GM19452 (cell line): ENCODE measurements around the gene ESPN.

Experiments
- ATAC-seq: cut with Tn5 transposase; IDR thresholded peaks from one replicate; pipeline ENCODE4 v1.9.1; 2021; ENCODE audit not compliant: unreplicated experiment

Gene ESPN

GRCh38 chr1:6495540-6496364 lies 71.2 kb downstream of the ESPN start:
- ATAC-seq = no peak

- ATAC-seq = no peak
Measured at GRCh38 chr1:6496365-6496721, 71.8 kb downstream of the ESPN start.

GRCh38 chr1:6496890-6497214 lies 72.3 kb downstream of the ESPN start:
- no peak for ATAC-seq

GRCh38 chr1:6497215-6497866 lies 72.8 kb downstream of the ESPN start:
- ATAC-seq = no peak

- no peak for ATAC-seq
Measured at GRCh38 chr1:6497867-6498575, 73.4 kb downstream of the ESPN start.

- ATAC-seq = no peak
Measured at GRCh38 chr1:6498576-6499111, 74.1 kb downstream of the ESPN start.

- ATAC-seq = no peak
Measured at GRCh38 chr1:6499296-6499695, 74.7 kb downstream of the ESPN start.

GRCh38 chr1:6500544-6501278 lies 76.1 kb downstream of the ESPN start:
- ATAC-seq = no peak

- no peak for ATAC-seq
Measured at GRCh38 chr1:6501279-6501813, 76.8 kb downstream of the ESPN start.

GRCh38 chr1:6502000-6502891 lies 77.7 kb downstream of the ESPN start:
- no peak for ATAC-seq

- ATAC-seq = no peak
Measured at GRCh38 chr1:6503884-6504602, 79.5 kb downstream of the ESPN start.

GRCh38 chr1:6504887-6505286 lies 80.3 kb downstream of the ESPN start:
- no peak for ATAC-seq

- no peak for ATAC-seq
Measured at GRCh38 chr1:6505367-6506209, 81.0 kb downstream of the ESPN start.

GRCh38 chr1:6506210-6507036 lies 81.8 kb downstream of the ESPN start:
- no peak for ATAC-seq

GRCh38 chr1:6507037-6507428 lies 82.5 kb downstream of the ESPN start:
- ATAC-seq = no peak

GRCh38 chr1:6507461-6507911 lies 82.9 kb downstream of the ESPN start:
- ATAC-seq = no peak

- no peak for ATAC-seq
Measured at GRCh38 chr1:6508154-6508815, 83.7 kb downstream of the ESPN start.
